GM12872 (cell line): Measurements from ENCODE around the gene EPHA10.

Source experiments
- TF ChIP-seq, protein P1 (sequence below): IDR thresholded peaks from 3 replicates; pipeline ENCODE4 v1.5.1; 2011; ENCODE audit warnings: low read depth, mild to moderate bottlenecking, low read length, moderate library complexity; ENCODE audit not compliant: insufficient read depth

The EPHA10 gene

DNA sequence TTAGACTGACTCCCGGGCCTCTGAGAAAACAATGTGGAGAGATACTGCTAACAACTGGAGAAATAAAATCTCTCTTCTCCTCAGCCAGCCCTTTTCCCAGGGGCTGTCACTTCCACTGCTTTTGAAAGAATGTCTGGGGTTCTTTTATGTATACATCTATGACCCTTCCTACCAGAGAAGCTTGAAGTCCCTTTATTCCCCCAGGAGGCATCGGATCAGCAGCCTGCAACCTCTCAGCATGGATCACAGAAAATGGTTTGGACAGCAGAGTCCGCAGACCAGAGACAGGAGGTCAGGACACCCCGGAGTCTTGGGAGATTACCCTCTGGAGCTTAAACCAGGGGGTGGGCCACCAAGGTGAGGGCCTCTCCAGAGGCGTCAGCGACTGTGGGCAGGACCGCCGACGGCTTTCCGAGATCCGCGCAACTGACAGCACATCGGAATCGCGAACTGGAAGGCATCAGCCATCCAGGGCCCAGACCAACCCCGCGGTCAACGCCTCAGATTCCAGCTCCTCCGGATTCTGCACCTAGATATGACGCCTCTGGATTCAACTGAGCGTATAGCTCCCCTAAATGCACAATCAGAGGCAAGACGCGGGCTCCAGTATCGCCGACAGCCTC is 1.0 kb downstream of the EPHA10 start:
- TF ChIP-seq, protein P1, sequence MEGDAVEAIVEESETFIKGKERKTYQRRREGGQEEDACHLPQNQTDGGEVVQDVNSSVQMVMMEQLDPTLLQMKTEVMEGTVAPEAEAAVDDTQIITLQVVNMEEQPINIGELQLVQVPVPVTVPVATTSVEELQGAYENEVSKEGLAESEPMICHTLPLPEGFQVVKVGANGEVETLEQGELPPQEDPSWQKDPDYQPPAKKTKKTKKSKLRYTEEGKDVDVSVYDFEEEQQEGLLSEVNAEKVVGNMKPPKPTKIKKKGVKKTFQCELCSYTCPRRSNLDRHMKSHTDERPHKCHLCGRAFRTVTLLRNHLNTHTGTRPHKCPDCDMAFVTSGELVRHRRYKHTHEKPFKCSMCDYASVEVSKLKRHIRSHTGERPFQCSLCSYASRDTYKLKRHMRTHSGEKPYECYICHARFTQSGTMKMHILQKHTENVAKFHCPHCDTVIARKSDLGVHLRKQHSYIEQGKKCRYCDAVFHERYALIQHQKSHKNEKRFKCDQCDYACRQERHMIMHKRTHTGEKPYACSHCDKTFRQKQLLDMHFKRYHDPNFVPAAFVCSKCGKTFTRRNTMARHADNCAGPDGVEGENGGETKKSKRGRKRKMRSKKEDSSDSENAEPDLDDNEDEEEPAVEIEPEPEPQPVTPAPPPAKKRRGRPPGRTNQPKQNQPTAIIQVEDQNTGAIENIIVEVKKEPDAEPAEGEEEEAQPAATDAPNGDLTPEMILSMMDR, result no peak

DNA sequence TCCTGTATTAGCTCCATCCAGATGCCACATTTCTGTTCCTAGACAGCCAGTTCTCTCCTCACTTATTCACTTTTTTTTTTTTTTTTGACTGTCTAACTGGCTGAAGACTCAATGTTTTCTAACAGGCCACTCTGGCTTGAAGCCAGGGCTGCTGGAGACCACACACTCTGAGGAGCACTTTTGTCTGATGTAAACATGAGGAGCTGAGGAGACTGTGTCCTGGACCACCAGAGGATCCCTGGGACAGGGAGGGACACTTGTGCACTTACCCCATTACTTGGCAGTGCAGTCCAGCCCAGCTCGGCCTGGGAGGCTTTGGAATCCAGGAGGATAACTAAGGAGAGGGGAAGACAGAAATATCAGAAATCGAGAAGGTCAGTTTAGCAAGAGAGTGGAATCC is 2.4 kb downstream of the EPHA10 start:
- TF ChIP-seq, protein P1, result no peak

DNA sequence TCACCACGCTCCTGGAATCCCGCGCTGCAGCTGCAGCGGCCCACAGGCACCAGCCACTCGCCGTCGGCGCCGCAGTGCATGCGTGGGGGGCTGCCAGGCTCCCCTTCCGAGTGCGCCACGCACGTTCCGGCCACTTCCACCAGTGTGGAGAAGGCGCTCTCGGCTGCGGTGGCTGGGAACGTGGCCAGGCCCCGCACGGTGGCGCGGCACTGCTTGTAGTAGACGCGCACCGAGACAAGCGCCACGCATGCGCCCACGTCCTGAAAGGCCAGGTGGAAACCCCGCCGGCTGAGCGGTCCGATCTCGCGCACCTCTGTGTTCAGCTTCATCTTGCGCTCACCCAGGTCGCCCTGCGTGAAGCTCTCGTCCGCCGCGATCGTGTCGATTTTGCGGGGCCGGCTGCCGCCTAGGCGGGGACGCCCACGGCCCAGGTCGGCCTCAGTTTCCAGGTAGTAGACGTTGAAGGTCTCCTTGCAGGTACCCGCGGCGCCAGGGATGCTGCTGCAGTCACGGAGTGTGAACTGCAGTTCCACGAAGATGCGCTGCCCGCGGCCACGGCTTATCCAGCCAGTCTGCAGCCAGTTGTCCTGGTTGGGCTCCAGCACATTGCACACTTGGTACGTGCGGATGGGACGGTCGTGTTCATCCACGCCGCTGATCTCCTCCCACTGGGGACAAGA is 3.4 kb downstream of the EPHA10 start:
- TF ChIP-seq, protein P1, result no peak

DNA sequence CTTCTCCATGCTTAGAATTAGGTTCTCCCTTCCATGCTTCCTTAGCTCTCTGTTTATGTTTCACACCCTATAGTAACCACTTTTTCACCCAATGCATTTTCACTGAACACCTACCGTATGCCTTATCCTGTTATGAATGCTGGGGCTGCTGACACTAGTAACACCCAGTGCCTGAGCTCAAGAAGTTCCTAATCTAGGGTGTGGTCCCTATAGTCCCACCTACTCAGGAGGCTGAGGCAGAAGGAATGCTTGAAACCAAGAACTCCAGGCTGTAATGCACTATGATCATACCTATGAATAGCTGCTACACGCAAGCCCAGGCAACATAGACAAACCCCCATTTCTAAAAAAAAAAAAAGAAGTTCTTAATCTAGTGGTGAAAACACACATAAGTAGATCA is 5.5 kb downstream of the EPHA10 start:
- TF ChIP-seq, protein P1, result no peak

DNA sequence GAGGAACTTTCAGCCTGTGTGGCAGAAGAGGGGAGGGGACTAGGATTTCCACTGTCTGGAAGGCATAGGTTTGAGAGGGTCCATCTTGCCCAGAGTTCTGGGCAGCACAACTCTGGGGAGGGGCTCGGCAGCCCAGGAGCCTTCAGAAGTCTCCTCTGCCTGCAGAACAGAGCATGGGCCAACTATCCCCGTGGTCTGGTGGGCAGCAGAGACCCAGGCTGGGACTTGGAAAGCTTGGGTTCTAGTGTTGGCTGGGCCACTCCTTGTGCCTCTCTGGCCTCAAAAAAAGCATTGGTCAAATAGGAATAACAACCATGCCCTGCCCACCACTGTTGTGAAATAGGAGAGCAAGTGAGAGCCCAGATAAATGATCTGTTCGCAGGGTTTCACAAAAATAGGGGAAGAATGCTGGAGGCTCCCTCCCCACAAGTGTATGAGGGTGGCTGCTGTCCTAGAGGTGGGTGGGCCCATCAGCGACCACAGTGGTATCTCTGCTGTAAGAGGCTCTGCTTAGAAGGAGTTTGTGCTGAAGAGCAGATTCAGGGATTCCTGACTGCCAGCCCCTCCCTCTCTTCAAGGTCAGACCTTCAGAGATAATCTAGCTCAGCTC is 8.9 kb downstream of the EPHA10 start:
- TF ChIP-seq, protein P1, result no peak; the same call in 2 of the 3 replicates

DNA sequence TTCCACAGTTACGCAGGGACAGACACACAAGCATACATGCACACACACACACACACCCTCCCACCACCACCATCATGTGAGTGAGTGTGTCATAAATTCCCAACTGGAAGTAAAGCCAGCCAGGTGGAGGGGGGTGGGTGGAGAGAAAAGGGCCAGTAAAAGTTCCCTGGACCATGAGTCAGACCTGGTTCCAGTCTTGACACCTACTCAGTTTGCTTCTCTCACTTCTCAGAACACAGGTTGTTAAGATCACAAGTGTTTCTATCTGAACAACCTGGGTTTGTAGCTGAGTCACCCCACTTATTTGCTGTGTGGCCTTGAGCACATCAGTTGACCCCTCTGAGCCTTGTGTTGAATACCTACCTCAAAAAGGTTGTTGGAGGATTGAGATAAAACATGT is 9.6 kb downstream of the EPHA10 start:
- TF ChIP-seq, protein P1, result no peak

DNA sequence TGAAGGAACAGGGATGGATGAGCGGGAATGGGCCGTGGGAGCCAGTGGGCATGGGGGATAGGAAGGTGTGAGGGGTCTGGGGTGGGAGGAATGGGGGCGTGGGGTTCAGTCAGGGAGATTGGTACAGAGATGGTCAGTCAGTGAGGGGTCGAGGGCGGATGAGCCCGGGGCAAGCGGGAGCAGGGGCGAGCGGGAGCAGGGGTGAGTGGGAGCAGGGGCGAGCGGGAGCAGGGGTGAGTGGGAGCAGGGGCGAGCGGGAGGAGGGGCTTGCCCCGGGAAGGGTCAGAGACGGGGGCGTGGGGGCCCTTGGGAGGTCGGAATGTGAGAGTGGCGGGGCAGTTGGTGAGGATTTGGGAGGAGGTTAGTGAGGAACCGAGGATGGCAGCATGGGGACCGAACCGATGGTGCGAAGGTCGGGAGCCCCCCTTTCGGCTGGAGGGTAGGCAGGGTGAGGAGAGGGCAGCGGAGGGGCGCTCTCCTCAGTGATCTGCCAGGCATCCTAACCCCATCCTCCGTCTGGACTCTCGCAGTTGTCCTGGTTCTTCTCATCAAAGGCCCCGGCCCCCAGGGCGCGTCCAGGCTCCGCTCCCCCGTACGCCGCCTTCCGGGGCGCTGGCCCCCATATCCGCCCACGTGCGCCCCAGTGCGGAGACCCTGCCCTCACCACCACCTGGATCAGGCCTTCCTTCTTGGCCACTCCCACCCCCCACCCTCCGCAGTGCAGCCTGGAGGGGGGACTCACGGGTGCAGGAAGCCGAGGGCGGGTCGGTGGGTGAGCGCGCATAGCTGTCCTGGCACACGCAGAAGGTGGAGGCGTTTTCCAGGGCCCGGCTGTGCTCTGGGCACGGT is 11.2 kb downstream of the EPHA10 start:
- TF ChIP-seq, protein P1, result no peak
